H7 (cell line): ENCODE results near the gene USP49. TPM values are rescaled to one million over a fixed set of nuclear protein-coding genes. Genes with fewer than 3 reads are reported as not detected.

Experiments
- DNase-seq: peaks from one replicate; pipeline ENCODE4 v3.0.0; 2012
- H3K27me3 ChIP-seq: 2 replicates; pipeline ENCODE4 v1.6.0; 2011; ENCODE audit warnings: mild to moderate bottlenecking, low read length; ENCODE audit not compliant: control insufficient read depth, insufficient read depth
- H3K36me3 ChIP-seq: replicated peaks from 2 replicates; pipeline ENCODE4 v1.5.1; 2011; ENCODE audit warnings: low read length; ENCODE audit not compliant: control insufficient read depth, insufficient read depth
- H3K4me3 ChIP-seq: 2 replicates; pipeline ENCODE4 v1.5.1; 2011; ENCODE audit warnings: low read depth, mild to moderate bottlenecking, control low read depth, low read length, moderate library complexity; ENCODE audit not compliant: insufficient read depth
- total RNA-seq: library from RNA; depleted of rRNA; stranded (reverse); fragments of >200 nt; shearing (Covaris generic); gene quantifications from 2 replicates; pipeline ENCODE4 v1.2.3, GENCODE V29; 2014; rRNA removed

The USP49 gene
- total RNA-seq, 1 experiment from 2014 or later = 2.9 TPM

DNA sequence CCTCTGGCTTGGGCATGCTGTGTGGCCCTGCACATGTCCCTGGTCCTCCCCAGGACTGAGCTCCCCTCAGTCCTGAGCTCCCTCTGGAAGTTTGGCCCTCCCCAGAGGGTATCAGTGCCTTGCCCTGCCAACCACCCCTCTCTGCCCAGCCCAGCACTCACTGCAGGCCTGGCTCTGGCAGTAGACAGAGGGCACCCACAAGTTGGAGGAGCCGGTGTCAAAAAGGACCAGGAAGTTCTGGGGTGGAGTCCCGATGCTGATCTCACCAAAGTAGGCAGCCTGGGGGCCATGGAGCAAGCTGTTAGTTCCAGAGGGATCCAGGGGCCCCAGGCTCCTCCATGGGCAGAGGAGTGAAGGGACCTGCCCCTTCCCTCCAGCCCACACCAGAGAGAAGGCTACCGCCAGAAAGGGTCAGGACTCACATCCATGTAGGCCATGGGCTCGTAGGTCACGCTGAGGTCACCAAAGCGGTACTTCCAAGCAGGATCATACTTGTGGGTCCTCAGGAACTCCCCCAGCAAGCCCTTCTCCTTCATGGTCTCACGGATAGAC is 150.9 kb downstream of the USP49 start:
- DNase-seq = no peak
- no peaks in the 10 kb centered on the region for H3K36me3 ChIP-seq
- no peak overlapping the region for H3K4me3 ChIP-seq
- no peaks in the 10 kb centered on the region for H3K27me3 ChIP-seq

GRCh38 chr6:41743406-41744235 is 151.6 kb downstream of the USP49 start:
- no peaks in the 10 kb centered on the region for H3K27me3 ChIP-seq
- no peaks in the 10 kb centered on the region for H3K36me3 ChIP-seq
- H3K4me3 ChIP-seq = no peak overlapping the region
- DNase-seq = no peak

DNA sequence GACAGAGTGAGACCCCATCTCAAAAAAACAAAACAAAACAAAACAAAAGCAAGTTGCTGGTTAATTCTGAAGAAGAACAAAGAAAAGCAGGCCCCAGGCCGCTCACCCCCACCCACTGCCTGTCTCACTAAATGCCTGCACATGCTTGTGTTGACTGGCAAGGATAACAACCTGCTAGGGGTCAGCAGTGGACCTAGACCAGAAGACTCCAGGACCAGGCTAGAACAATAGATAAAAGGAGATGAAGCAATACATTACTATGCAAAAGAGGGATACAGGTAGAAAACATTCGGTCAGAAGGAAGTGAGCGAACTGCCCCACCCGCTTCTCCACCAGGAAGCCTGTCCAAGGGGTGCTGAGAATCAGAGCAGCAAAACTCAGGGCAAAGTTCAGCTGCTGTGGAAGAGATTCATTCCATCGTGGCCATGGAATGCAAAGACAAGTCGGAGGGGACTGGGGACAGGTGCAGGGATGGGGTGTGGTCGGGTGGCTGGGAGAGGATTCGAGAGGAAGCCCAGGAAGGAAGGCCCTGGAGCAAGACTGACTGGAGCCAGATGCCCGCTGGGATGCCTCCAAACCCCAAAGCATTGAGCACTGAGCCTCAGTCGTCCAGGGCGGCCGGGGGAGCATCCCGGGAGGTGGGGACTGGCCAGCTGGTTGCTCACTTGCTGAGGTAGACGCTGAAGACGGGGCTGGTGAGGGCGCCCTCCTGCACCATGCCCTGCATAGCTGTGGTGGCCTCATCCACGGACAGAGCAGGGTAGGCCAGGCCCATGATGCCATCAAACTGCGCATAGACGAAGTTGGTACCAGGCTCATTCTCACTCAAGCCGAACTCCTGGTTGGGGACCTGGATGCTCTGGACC is 153.3 kb downstream of the USP49 start:
- Histone ChIP-seq H3K36me3 (no peaks in the 10 kb centered on the region), H3K4me3 (no peak overlapping the region), H3K27me3 (no peaks in the 10 kb centered on the region)
- DNase-seq = no peak

DNA sequence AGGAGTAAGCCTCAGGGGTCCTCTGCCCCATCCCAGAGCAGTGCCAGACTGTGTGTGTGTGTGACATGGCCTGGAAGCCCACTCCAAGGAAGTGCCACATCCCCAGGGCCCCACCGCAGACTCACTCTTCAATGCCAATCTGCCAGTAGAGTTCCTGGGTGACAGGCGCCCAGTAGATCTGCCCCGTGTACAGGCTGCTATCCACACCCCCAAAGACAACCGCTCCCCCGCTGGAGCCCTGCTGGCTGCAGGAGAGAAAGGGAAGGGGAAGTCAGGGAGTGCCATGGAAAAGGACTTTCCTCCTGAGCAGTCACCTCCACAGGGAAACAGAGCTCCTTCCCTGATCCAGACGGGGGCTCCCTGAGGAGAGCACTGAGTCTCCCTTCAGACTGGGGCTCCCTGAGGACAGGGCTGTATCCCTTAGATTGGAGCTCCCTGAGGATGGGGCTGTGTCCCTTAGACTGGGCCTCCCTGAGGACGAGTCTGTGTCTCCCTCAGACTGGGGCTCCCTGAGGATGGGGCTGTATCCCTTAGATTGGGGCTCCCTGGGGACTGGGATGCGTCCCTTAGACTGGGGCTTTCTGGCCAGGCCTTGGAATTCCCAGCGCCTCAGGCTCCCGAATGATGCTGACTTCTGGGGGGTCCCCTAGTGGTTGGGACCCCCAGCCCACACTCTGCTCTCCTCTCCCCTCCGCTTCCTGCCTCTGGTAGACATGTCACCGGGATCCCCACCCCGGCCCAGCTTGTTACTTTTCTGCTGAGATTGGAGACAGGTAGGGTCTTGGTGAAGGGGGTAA is 154.6 kb downstream of the USP49 start:
- H3K27me3 ChIP-seq = no peaks in the 10 kb centered on the region
- no peaks in the 10 kb centered on the region for H3K36me3 ChIP-seq
- no peak overlapping the region for H3K4me3 ChIP-seq
- DNase-seq = no peak

Other genes with a start within 250 kb of the USP49 start
- 1.4 and 1.6 TPM in 2 replicates for gene TFEB, start 159.8 kb downstream of the USP49 start, total RNA-seq
- gene PGC, start 148.0 kb downstream of the USP49 start, total RNA-seq = not detected in 2 replicates
- 2.2 and 4.2 TPM in 2 replicates for gene FRS3, start 115.5 kb downstream of the USP49 start, total RNA-seq
- not detected in 2 replicates for gene PRICKLE4, start 114.6 kb downstream of the USP49 start, total RNA-seq
- gene TOMM6, start 107.7 kb downstream of the USP49 start, total RNA-seq = 81.3 and 84.2 TPM in 2 replicates
- gene MED20, start 25.8 kb upstream of the USP49 start, total RNA-seq = 42.2 and 52.5 TPM in 2 replicates
- gene BYSL, start 26.1 kb upstream of the USP49 start, total RNA-seq = 34.6 and 43.2 TPM in 2 replicates
- gene CCND3, start 46.4 kb upstream of the USP49 start, total RNA-seq = 27.7 and 36.4 TPM in 2 replicates
- gene TAF8, start 155.1 kb upstream of the USP49 start, total RNA-seq = 8.7 and 13.9 TPM in 2 replicates
- 4.7 and 11.3 TPM in 2 replicates for gene C6orf132, start 247.2 kb upstream of the USP49 start, total RNA-seq